Brain microvascular endothelial cell (primary cell): ENCODE measurements around the gene IPO11.

Experiments used
- DNase-seq: peaks from one replicate; pipeline ENCODE4 v3.0.0-alpha.2; 2020
- H3K27ac ChIP-seq: fragments of 250-450 bp; sonication (Bioruptor Pico); 2 replicates; pipeline ENCODE4 v1.5.1; 2020; ENCODE audit warnings: mild to moderate bottlenecking, moderate library complexity
- H3K27me3 ChIP-seq: fragments of 250-450 bp; sonication (Bioruptor Pico); replicated peaks from 2 replicates; pipeline ENCODE4 v1.5.1; 2020; ENCODE audit warnings: mild to moderate bottlenecking
- H3K36me3 ChIP-seq: fragments of 250-450 bp; sonication (Bioruptor Pico); replicated peaks from 2 replicates; pipeline ENCODE4 v1.5.1; 2020; ENCODE audit warnings: mild to moderate bottlenecking
- H3K4me3 ChIP-seq: 2 replicates; pipeline ENCODE4 v1.5.1; 2011; ENCODE audit warnings: low read depth, mild to moderate bottlenecking, control low read depth, low read length, moderate library complexity
- CTCF ChIP-seq: IDR thresholded peaks from 2 replicates; pipeline ENCODE4 v1.5.1; 2011; ENCODE audit warnings: low read depth, mild to moderate bottlenecking, moderate library complexity, low read length, control low read depth, inconsistent platforms; ENCODE audit errors: missing control alignments
- in situ Hi-C: cut with HindIII; loops from 2 replicates; pipeline ENCODE4 v1.10.0; 2017; ENCODE audit warnings: low sequenced_read_pairs, low pct_ligation_motif_present

The IPO11 gene

GRCh38 chr5:62375627-62376026 is 36.9 kb upstream of the IPO11 start:
- H3K4me3 ChIP-seq = no peak overlapping the region
- H3K36me3 ChIP-seq = peaks cover 36% of the 10 kb centered on the region
- no peaks in the 10 kb centered on the region for H3K27me3 ChIP-seq
- in situ Hi-C loops = no loop called here
- no peak for DNase-seq
- no peak for TF ChIP-seq CTCF
- H3K27ac ChIP-seq = no peak overlapping the region

GRCh38 chr5:62376064-62376463 is 36.5 kb upstream of the IPO11 start:
- in situ Hi-C loops = no loop called here
- Histone ChIP-seq H3K4me3 (no peak overlapping the region), H3K27me3 (no peaks in the 10 kb centered on the region), H3K36me3 (peaks cover 36% of the 10 kb centered on the region), H3K27ac (no peak overlapping the region)
- no peak for TF ChIP-seq CTCF
- DNase-seq = no peak

- peaks cover 39% of the 10 kb centered on the region for H3K36me3 ChIP-seq
Measured at GRCh38 chr5:62385131-62385530, 27.4 kb upstream of the IPO11 start.

GRCh38 chr5:62385816-62386400 is 26.7 kb upstream of the IPO11 start:
- H3K27me3 ChIP-seq = no peaks in the 10 kb centered on the region
- TF ChIP-seq CTCF = no peak
- in situ Hi-C loops = no loop called here
- DNase-seq = no peak
- peaks cover 44% of the 10 kb centered on the region for H3K36me3 ChIP-seq
- H3K27ac ChIP-seq = no peak overlapping the region
- no peak overlapping the region for H3K4me3 ChIP-seq

More at GRCh38 chr5:62385131-62385530, 27.4 kb upstream of the IPO11 start:
- Histone ChIP-seq H3K4me3 (no peak overlapping the region), H3K27me3 (no peaks in the 10 kb centered on the region), H3K27ac (no peak overlapping the region)
- in situ Hi-C loops = no loop called here
- no peak for DNase-seq
- no peak for TF ChIP-seq CTCF

GRCh38 chr5:62386824-62387223 is 25.7 kb upstream of the IPO11 start:
- peaks cover 50% of the 10 kb centered on the region for H3K36me3 ChIP-seq
- no peak overlapping the region for H3K27ac ChIP-seq
- no peak for TF ChIP-seq CTCF
- no peak for DNase-seq
- no peak overlapping the region for H3K4me3 ChIP-seq
- no peaks in the 10 kb centered on the region for H3K27me3 ChIP-seq
- in situ Hi-C loops = no loop called here
